ENCODE results near the gene ANO1. TPM values are rescaled to one million over a fixed set of nuclear protein-coding genes. Genes with fewer than 3 reads are reported as not detected.

ANO1 gene
- total RNA-seq, 2 donors from 2014 or later = 7.3 to 23.1 TPM

DNA sequence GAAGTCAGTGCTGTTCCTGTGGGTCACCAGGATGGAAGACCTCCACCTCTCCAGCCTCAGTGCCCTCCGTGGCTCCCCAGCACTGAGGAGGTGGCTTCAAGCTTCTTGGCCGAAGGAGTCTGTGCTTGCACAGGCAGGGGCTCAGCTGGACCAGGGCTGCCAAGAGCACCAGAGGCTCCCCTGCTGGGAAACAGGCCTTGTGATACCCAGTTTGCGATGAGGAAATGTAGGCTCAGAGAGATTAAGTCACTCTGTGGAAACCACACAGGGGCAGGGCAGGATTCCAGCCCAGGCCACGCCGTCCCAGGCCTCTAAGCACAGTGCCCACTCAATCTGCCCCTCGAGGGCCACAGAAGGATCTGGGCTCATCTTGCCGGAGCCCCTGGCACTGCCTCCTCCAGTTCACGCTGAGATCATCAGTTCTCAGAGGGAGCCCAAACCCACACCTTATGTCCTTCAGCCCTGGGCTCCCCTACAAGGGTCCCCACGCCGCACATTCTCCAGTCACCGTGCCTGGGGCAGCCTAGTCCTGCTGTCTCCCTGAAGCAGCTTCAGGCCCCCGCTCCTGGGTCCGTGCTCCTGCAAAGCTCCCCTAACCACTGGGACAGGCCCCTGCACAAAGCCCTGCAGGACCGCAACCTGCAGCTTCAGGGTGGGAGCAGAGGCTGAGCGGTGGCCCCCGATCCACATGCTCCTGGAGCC lies 21.6 kb downstream of the ANO1 start:
- WGBS, 2 donors = 73 to 76% methylated on average over 6 to 16 of the region's 16 CpGs

DNA sequence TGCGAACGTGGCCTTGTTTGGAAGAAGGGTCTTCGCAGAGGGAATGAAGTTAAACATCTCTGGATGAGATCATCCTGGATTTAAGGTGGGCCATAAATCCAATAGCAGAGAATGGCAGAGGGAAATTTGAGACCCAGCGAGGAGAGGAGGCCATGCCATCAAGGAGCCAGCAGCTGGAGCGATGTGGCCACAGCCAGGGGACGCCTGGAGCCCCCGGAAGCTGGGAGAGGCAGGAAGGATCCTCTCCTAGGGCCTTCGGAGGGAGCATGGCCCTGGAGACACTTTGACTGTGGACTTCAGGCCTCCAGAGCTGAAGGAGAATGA lies 22.1 kb downstream of the ANO1 start:
- 56 to 72% methylated on average over 8 of the region's 8 CpGs for WGBS, 2 donors
- Histone ChIP-seq H3K27me3 (no peaks in the 10 kb centered on the region), H3K4me1 (no peaks in the 10 kb centered on the region), H3K9me3 (no peaks in the 10 kb centered on the region), H3K4me3 (no peak overlapping the region), H3K27ac (no peak overlapping the region), H3K36me3 (replicated peaks in 1 of 2; ENCODE audit: insufficient read depth in 1 of 2, low read depth in 2 of 2) (no peaks in the 10 kb centered on the region)
- intact Hi-C loops (cut with DNase I) = no loop called here
- no peak for DNase-seq
- TF ChIP-seq, protein P1, sequence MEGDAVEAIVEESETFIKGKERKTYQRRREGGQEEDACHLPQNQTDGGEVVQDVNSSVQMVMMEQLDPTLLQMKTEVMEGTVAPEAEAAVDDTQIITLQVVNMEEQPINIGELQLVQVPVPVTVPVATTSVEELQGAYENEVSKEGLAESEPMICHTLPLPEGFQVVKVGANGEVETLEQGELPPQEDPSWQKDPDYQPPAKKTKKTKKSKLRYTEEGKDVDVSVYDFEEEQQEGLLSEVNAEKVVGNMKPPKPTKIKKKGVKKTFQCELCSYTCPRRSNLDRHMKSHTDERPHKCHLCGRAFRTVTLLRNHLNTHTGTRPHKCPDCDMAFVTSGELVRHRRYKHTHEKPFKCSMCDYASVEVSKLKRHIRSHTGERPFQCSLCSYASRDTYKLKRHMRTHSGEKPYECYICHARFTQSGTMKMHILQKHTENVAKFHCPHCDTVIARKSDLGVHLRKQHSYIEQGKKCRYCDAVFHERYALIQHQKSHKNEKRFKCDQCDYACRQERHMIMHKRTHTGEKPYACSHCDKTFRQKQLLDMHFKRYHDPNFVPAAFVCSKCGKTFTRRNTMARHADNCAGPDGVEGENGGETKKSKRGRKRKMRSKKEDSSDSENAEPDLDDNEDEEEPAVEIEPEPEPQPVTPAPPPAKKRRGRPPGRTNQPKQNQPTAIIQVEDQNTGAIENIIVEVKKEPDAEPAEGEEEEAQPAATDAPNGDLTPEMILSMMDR (IDR thresholded peaks at IDR 0.05) = no peak
- no peak for TF ChIP-seq POLR2A (IDR thresholded peaks at IDR 0.05)
- no peak for ATAC-seq

More for the DNA sequence above, 21.6 kb downstream of the ANO1 start:
- TF ChIP-seq, protein P1 (IDR thresholded peaks at IDR 0.05) = no peak
- TF ChIP-seq POLR2A (IDR thresholded peaks at IDR 0.05) = no peak
- intact Hi-C loops (cut with DNase I) = no loop called here
- ATAC-seq (no peak), DNase-seq (no peak)
- Histone ChIP-seq H3K27ac (no peak overlapping the region), H3K4me3 (no peak overlapping the region), H3K4me1 (no peaks in the 10 kb centered on the region), H3K36me3 (replicated peaks in 1 of 2; ENCODE audit: insufficient read depth in 1 of 2, low read depth in 2 of 2) (no peaks in the 10 kb centered on the region), H3K9me3 (no peaks in the 10 kb centered on the region), H3K27me3 (no peaks in the 10 kb centered on the region)

DNA sequence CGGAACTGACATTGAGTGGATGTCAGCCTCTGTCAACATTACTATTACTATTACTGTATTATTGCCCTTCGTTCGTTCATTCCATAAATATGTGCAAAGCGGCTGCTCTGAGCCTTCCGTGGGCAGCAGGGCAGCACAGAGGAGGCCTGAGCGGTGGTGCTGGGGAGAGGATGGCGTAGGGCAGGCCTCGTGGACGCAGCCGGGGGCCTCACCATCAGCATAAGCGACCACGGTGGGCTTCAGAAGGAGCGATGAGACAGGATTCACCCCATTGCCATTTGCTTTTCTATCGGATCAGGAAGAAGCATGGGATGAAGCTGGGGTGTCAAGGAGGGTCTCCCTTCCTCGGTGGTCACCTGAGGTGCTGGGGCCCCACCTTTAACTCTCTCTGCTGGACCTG lies 22.7 kb downstream of the ANO1 start:
- TF ChIP-seq, protein P1 (IDR thresholded peaks at IDR 0.05) = no peak
- no peak for TF ChIP-seq POLR2A (IDR thresholded peaks at IDR 0.05)
- H3K27ac ChIP-seq = no peak overlapping the region

DNA sequence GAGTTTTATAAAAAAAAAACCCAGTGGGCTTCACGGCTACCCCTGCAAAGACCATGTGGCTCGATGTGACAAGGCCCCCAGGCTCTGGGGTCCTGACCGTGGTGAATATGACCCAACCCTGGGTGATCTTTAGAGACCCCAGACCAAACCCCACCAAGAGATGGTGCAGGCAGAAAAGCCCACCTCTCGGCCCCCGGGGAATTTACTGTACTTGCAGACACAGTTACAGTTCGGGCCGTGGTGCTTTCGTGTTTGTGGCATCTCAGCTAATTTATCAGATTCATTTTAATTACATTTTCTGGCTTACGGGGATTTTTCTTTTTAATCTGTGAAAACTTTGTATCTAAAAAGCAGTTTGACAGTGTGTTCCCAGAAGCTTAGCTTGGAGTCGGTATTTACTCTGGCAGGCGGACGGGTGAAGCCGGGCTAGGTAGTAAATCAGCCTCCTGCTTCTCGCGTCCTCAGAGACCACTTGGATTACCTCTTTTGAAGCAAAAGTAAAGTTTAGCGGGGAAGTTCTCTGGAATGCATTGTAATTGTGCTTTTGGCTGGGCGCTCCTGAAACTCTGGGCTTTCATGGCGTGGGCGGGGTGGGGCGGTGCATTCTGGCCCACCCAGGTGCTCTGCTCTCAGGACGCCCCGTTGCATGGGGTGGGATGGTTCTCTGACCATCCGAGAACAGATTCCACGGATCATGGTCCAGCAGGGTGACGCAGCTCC lies 25.3 kb downstream of the ANO1 start:
- Histone ChIP-seq H3K9me3 (no peaks in the 10 kb centered on the region), H3K4me1 (peaks cover 5% of the 10 kb centered on the region), H3K4me3 (no peak overlapping the region), H3K27me3 (no peaks in the 10 kb centered on the region), H3K27ac (no peak overlapping the region), H3K36me3 (replicated peaks in 1 of 2; ENCODE audit: insufficient read depth in 1 of 2, low read depth in 2 of 2) (no peaks in the 10 kb centered on the region)
- intact Hi-C loops (cut with DNase I) = no loop called here
- WGBS, 2 donors = 69 to 70% methylated on average over 23 to 25 of the region's 25 CpGs
- ATAC-seq (no peak), DNase-seq (no peak)
- TF ChIP-seq, protein P1 (IDR thresholded peaks at IDR 0.05) = no peak
- TF ChIP-seq POLR2A (IDR thresholded peaks at IDR 0.05) = no peak

More for the DNA sequence above, 22.7 kb downstream of the ANO1 start:
- no peaks in the 10 kb centered on the region for H3K4me1 ChIP-seq
- no peaks in the 10 kb centered on the region for H3K36me3 ChIP-seq (replicated peaks in 1 of 2; ENCODE audit: insufficient read depth in 1 of 2, low read depth in 2 of 2)
- no peaks in the 10 kb centered on the region for H3K27me3 ChIP-seq
- 70 to 79% methylated on average over 15 of the region's 15 CpGs for WGBS, 2 donors
- no peak overlapping the region for H3K4me3 ChIP-seq
- H3K9me3 ChIP-seq = no peaks in the 10 kb centered on the region
- ATAC-seq (no peak), DNase-seq (no peak)
- intact Hi-C loops (cut with DNase I) = no loop called here
